ENCODE data around the gene FASN.

- TF ChIP-seq GATA3 (IDR thresholded peaks at IDR 0.05; ENCODE audit: low read depth, low read length) (no peak), GATA2 (IDR thresholded peaks at IDR 0.05; ENCODE audit: low read depth, low read length) (no peak)
These were observed 21.8 kb downstream of the FASN start for GRCh38 chr17:82076018-82076784.
